GM21360 (cell line): ENCODE data around the gene MICAL3.

ENCODE experiments used
- ATAC-seq: cut with Tn5 transposase; IDR thresholded peaks from one replicate; pipeline ENCODE4 v1.9.1; 2021; ENCODE audit warnings: mild to moderate bottlenecking, moderate library complexity; ENCODE audit not compliant: unreplicated experiment

The MICAL3 gene

GRCh38 chr22:17917490-17917983, 106.8 kb downstream of the MICAL3 start:
- no peak for ATAC-seq

GRCh38 chr22:17916226-17916889, 108.0 kb downstream of the MICAL3 start:
- no peak for ATAC-seq

- no peak for ATAC-seq
These were observed 108.7 kb downstream of the MICAL3 start for GRCh38 chr22:17915676-17916075.

GRCh38 chr22:17915188-17915587, 109.2 kb downstream of the MICAL3 start:
- no peak for ATAC-seq

GRCh38 chr22:17914474-17914873, 109.9 kb downstream of the MICAL3 start:
- ATAC-seq = no peak

- no peak for ATAC-seq
These were observed 110.5 kb downstream of the MICAL3 start for GRCh38 chr22:17913801-17914347.

- ATAC-seq = no peak
These were observed 111.2 kb downstream of the MICAL3 start for GRCh38 chr22:17912945-17913721.

GRCh38 chr22:17911887-17912286, 112.5 kb downstream of the MICAL3 start:
- ATAC-seq = no peak

GRCh38 chr22:17911312-17911705, 113.1 kb downstream of the MICAL3 start:
- no peak for ATAC-seq

GRCh38 chr22:17910561-17911311, 113.6 kb downstream of the MICAL3 start:
- no peak for ATAC-seq

GRCh38 chr22:17907748-17908051, 116.7 kb downstream of the MICAL3 start:
- no peak for ATAC-seq

- no peak for ATAC-seq
These were observed 117.2 kb downstream of the MICAL3 start for GRCh38 chr22:17906978-17907747.

- no peak for ATAC-seq
These were observed 118.9 kb downstream of the MICAL3 start for GRCh38 chr22:17905445-17905844.

- ATAC-seq = no peak
These were observed 120.6 kb downstream of the MICAL3 start for GRCh38 chr22:17903564-17904295.

GRCh38 chr22:17902960-17903359, 121.4 kb downstream of the MICAL3 start:
- no peak for ATAC-seq

- ATAC-seq = no peak
These were observed 126.0 kb downstream of the MICAL3 start for GRCh38 chr22:17898375-17898774.

- no peak for ATAC-seq
These were observed 126.5 kb downstream of the MICAL3 start for GRCh38 chr22:17897858-17898257.

GRCh38 chr22:17897426-17897825, 126.9 kb downstream of the MICAL3 start:
- ATAC-seq = no peak

- ATAC-seq = no peak
These were observed 127.8 kb downstream of the MICAL3 start for GRCh38 chr22:17896586-17896985.
